HCT116 (cell line): ENCODE measurements around the gene CBFB. TPM values are rescaled to one million over a fixed set of nuclear protein-coding genes. Genes with fewer than 3 reads are reported as not detected.

Source experiments
- ATAC-seq: fragments of 200-7000 bp; cut with Tn5 transposase; 2 replicates; pipeline ENCODE4 v1.9.1; 2020; ENCODE audit warnings: mild to moderate bottlenecking, moderate library complexity
- BruUV-seq: library from RNA; stranded (reverse); fragments of 400-500 nt; replicated peaks from 2 replicates; lab custom pipeline; 2021; lab: Mats Ljungman, UMichigan
- CTCF ChIA-PET: fragments of 300-600 bp; sonication (Branson Sonifier 250); formaldehyde crosslinking; loops from one replicate; lab custom pipeline; 2021; ENCODE audit warnings: antibody characterized with exemption; lab: Charles Lee
- POLR2A ChIA-PET: fragments of 300-600, 350-600 bp; sonication (Branson Sonifier 250); formaldehyde crosslinking; loops from one replicate; lab custom pipeline; 2021; ENCODE audit warnings: antibody characterized with exemption; lab: Charles Lee
- RAD21 ChIA-PET, 2 experiments: fragments of 300-600 bp; sonication (Branson Sonifier 250); formaldehyde crosslinking; loops; one replicate each; lab custom pipeline; 2023; ENCODE audit warnings: low total read pairs in 2 of 2; ENCODE audit not compliant: uncharacterized antibody in 2 of 2, unreplicated experiment in 2 of 2, low non-redundant PET in 1 of 2; lab: Charles Lee
- DNase-seq: peaks from one replicate; pipeline ENCODE4 v3.0.0-alpha.2; 2010; ENCODE audit warnings: low read depth, low spot score
- H2AFZ ChIP-seq: fragments of 200-600 bp; shearing (Covaris generic), sonication (generic); 2 replicates; pipeline ENCODE4 v1.6.1; 2017; ENCODE audit warnings: low read depth, mixed run types, mixed read lengths, antibody characterized with exemption, low read length; ENCODE audit not compliant: poor library complexity, severe bottlenecking
- H3K27ac ChIP-seq: 2 replicates; pipeline ENCODE4 v1.5.1; 2012; ENCODE audit warnings: low read depth, low read length
- H3K27me3 ChIP-seq: fragments of 200-600 bp; sonication (generic); 2 replicates; pipeline ENCODE4 v1.6.1; 2016; ENCODE audit warnings: mixed run types, low read length, mixed read lengths; ENCODE audit not compliant: insufficient read depth
- H3K36me3 ChIP-seq, 2 experiments: fragments of 200-500 bp in 1 of 2; fragments of 200-600 bp in 1 of 2; sonication (Bioruptor generic) in 1 of 2; sonication (generic) in 1 of 2; 2 replicates each; pipeline versions ENCODE4 v1.5.1 to v1.6.1; 2014 to 2016; ENCODE audit warnings: low read length in 2 of 2, inconsistent platforms in 1 of 2, mixed read lengths in 1 of 2, mixed run types in 1 of 2; ENCODE audit not compliant: insufficient read depth in 2 of 2, control insufficient read depth in 1 of 2
- H3K4me1 ChIP-seq, 2 experiments: fragments of 200-600 bp in 1 of 2; sonication (generic) in 1 of 2; 2 replicates each; pipeline versions ENCODE4 v1.5.1 to v1.6.1; 2012 to 2017; ENCODE audit warnings: low read length in 2 of 2, inconsistent platforms in 1 of 2, mild to moderate bottlenecking in 1 of 2, mixed read lengths in 1 of 2, mixed run types in 1 of 2, moderate library complexity in 1 of 2; ENCODE audit not compliant: insufficient read depth in 2 of 2, control insufficient read depth in 1 of 2
- H3K4me2 ChIP-seq: fragments of 200-600 bp; sonication (generic); 2 replicates; pipeline ENCODE4 v1.6.1; 2017; ENCODE audit warnings: mixed run types, low read length, mixed read lengths
- H3K4me3 ChIP-seq, 2 experiments: fragments of 200-600 bp in 1 of 2; sonication (generic) in 1 of 2; replicated peaks in 1 of 2; 2 replicates each; pipeline ENCODE4 v1.5.1; 2011 to 2016; ENCODE audit warnings: low read length in 2 of 2, control low read depth in 1 of 2, low read depth in 1 of 2, mild to moderate bottlenecking in 1 of 2, mixed read lengths in 1 of 2, mixed run types in 1 of 2
- H3K79me2 ChIP-seq: fragments of 200-600 bp; sonication (generic); 2 replicates; pipeline ENCODE4 v1.6.1; 2017; ENCODE audit warnings: mild to moderate bottlenecking, mixed run types, low read length, moderate library complexity, mixed read lengths; ENCODE audit not compliant: insufficient read depth
- H3K9ac ChIP-seq: fragments of 200-600 bp; sonication (generic); 2 replicates; pipeline ENCODE4 v1.6.1; 2016; ENCODE audit warnings: low read length, mixed read lengths
- H3K9me2 ChIP-seq: fragments of 200-600 bp; sonication (generic), shearing (Covaris generic); 2 replicates; pipeline ENCODE4 v1.6.1; 2017; ENCODE audit warnings: mixed run types, mild to moderate bottlenecking, moderate library complexity; ENCODE audit not compliant: insufficient read depth
- H3K9me3 ChIP-seq, 2 experiments: fragments of 200-500 bp in 1 of 2; fragments of 200-600 bp in 1 of 2; sonication (Bioruptor generic) in 1 of 2; sonication (generic) in 1 of 2; 2 replicates each; pipeline ENCODE4 v1.6.1; 2014 to 2017; ENCODE audit warnings: low read length in 2 of 2, mixed read lengths in 2 of 2, inconsistent platforms in 1 of 2, low read depth in 1 of 2, mild to moderate bottlenecking in 1 of 2, mixed run types in 1 of 2, moderate library complexity in 1 of 2; ENCODE audit not compliant: control insufficient read depth in 1 of 2, insufficient read depth in 1 of 2
- H4K20me1 ChIP-seq: fragments of 200-600 bp; sonication (generic), shearing (Covaris generic); 2 replicates; pipeline ENCODE4 v1.6.1; 2017; ENCODE audit warnings: mixed run types, mild to moderate bottlenecking, moderate library complexity; ENCODE audit not compliant: insufficient read depth
- EZH2 ChIP-seq: fragments of 200-600 bp; sonication (generic); IDR thresholded peaks from 2 replicates; pipeline ENCODE4 v1.6.1; 2017; ENCODE audit warnings: antibody characterized with exemption, mixed run types
- EZH2phosphoT487 ChIP-seq: fragments of 200-600 bp; IDR thresholded peaks from 2 replicates; pipeline ENCODE4 v1.6.1; 2018; ENCODE audit warnings: antibody characterized with exemption, borderline replicate concordance
- SP1 ChIP-seq: IDR thresholded peaks from 2 replicates; pipeline ENCODE4 v1.6.1; 2012; ENCODE audit warnings: low read depth
- YY1 ChIP-seq: IDR thresholded peaks from 2 replicates; pipeline ENCODE4 v1.6.1; 2011; ENCODE audit warnings: low read length, low read depth, moderate library complexity, mild to moderate bottlenecking; ENCODE audit not compliant: insufficient replicate concordance; ENCODE audit errors: extremely low read depth
- ZNF274 ChIP-seq: fragments of 200-500 bp; sonication (Bioruptor generic); IDR thresholded peaks from 2 replicates; pipeline ENCODE4 v1.6.1; 2014; ENCODE audit warnings: mild to moderate bottlenecking, low read depth, low read length, inconsistent platforms
- intact Hi-C: fragments of 100-400 bp; cut with micrococcal nuclease; formaldehyde crosslinking; loops from 2 replicates; pipeline ENCODE4 v1.10.0; 2022
- total RNA-seq: library from RNA; stranded (reverse); gene quantifications from one replicate; pipeline ENCODE4 v1.2.1, GENCODE V29; 2021; ENCODE audit not compliant: unreplicated experiment
- TF ChIP-seq, protein P1 (sequence below): IDR thresholded peaks from 2 replicates; pipeline ENCODE4 v1.6.1; 2012
- TF ChIP-seq, protein P2 (sequence below): IDR thresholded peaks from 2 replicates; pipeline ENCODE4 v1.6.1; 2011; ENCODE audit warnings: mild to moderate bottlenecking, low read length, moderate library complexity; ENCODE audit not compliant: insufficient replicate concordance; ENCODE audit errors: extremely low read depth

CBFB gene
- total RNA-seq, 1 experiment from 2014 or later = 101 TPM

DNA sequence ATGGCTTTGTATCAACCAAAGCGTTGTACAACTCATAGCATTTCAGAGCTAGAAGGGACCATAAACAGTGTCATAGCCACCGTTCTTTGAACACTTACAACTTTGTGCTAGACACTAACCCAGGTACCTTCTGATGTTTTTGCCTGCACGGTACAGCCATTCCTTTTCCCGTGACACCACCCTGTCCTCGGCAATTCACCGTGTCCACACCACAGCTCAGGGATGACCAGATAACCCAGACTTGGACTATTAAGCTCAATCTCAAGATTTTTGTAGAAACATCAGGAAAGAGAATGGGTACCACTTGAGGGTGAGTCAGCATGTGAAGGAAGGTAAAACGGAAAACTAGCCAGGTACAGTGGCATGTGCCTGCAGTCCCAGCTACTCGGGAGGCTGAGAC is 9.8 kb upstream of the CBFB start:
- H3K27ac ChIP-seq = no peak overlapping the region
- H3K36me3 ChIP-seq = no peaks in the 10 kb centered on the region
- POLR2A ChIA-PET = interaction anchor here (0.6 kb wide), 1 partner anchor 9 kb away, joined by 3 read pairs; the partner anchor contains the start of gene CBFB
- no peak overlapping the region for H3K9ac ChIP-seq
- ATAC-seq = no peak
- no peak for TF ChIP-seq EZH2phosphoT487
- TF ChIP-seq YY1 = no peak
- no peak for TF ChIP-seq ZNF274
- no peak for TF ChIP-seq EZH2
- TF ChIP-seq, protein P1, sequence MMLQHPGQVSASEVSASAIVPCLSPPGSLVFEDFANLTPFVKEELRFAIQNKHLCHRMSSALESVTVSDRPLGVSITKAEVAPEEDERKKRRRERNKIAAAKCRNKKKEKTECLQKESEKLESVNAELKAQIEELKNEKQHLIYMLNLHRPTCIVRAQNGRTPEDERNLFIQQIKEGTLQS = no peak
- TF ChIP-seq, protein P2, sequence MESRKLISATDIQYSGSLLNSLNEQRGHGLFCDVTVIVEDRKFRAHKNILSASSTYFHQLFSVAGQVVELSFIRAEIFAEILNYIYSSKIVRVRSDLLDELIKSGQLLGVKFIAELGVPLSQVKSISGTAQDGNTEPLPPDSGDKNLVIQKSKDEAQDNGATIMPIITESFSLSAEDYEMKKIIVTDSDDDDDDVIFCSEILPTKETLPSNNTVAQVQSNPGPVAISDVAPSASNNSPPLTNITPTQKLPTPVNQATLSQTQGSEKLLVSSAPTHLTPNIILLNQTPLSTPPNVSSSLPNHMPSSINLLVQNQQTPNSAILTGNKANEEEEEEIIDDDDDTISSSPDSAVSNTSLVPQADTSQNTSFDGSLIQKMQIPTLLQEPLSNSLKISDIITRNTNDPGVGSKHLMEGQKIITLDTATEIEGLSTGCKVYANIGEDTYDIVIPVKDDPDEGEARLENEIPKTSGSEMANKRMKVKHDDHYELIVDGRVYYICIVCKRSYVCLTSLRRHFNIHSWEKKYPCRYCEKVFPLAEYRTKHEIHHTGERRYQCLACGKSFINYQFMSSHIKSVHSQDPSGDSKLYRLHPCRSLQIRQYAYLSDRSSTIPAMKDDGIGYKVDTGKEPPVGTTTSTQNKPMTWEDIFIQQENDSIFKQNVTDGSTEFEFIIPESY = no peak
- no peak for TF ChIP-seq SP1
- TF ChIP-seq, all 23 proteins: peak for 0
- Histone ChIP-seq H3K4me2 (no peak overlapping the region), H3K9me2 (no peaks in the 10 kb centered on the region), H2AFZ (no peak overlapping the region), H3K4me1 (peaks cover 13 to 19% of the 10 kb centered on the region in 2 experiments), H3K4me3 (no peak overlapping the region), H3K27me3 (no peaks in the 10 kb centered on the region), H4K20me1 (no peaks in the 10 kb centered on the region), H3K9me3 (no peaks in the 10 kb centered on the region), H3K79me2 (no peaks in the 10 kb centered on the region)
- ChIA-PET RAD21 (interaction anchor here (0.7 to 1.8 kb wide), 4 partner anchors 62 to 1174 kb away, joined by 4 to 16 read pairs (median 6); no protein-coding TSS in a partner anchor), CTCF (interaction anchor here (1.0 to 3.9 kb wide), 5 partner anchors 80 to 179 kb away, joined by 4 to 79 read pairs (median 25); partner anchors contain the start of genes B3GNT9, ELMO3 and NOL3)
- DNase-seq = no peak
- BruUV-seq = no TSS peak
- intact Hi-C loops = loop anchor here (2.0 kb wide), 1 partner anchor 82 kb away; no protein-coding TSS in a partner anchor
